ENCODE measurements around the gene SRGN. TPM values are rescaled to one million over a fixed set of nuclear protein-coding genes. Genes with fewer than 3 reads are reported as not detected.
A peak's percentile ranks its signal among the peaks of the same experiment; 100 is the strongest.

SRGN gene
- total and polyA plus RNA-seq, 10 of the 15 experiments (the other 5 are each of a cell fraction or from before 2014, with no cell fraction given): 382 to 2,414 (median 885) TPM

DNA sequence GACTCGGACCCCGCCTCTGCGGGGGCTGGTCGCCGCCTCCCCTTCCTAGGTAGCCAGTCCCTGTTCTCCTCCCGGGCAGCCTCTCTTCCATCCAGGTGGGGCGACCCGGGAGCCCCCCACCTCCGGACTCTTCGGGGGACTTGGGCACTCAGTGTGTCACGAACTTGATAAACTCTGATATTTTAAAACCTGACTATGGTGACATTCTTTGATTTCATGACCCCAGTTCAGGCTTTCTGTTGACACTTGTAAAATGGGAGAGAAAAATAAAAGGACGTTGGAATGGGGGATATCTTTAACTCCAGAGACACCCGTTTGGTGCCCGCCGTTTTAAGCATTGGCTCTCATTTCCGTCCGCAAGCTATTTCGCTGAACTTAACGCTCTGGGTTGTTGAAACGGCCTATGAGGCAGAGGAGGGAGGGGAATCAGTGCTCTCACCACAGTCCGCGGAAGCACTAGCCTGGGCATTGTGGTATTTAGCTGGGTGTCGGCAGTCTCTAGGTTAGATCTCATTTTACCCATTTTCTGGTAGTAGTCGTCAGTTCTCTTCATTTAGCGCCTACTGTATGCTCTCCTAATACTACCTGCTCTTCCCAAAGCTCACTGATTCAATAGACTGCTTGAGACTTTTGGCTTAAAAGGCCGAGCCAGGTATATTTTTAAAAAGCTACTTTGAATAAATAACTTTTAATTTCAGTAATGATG, 36.8 kb downstream of the SRGN start (continued):
- TF ChIP-seq, protein P1, sequence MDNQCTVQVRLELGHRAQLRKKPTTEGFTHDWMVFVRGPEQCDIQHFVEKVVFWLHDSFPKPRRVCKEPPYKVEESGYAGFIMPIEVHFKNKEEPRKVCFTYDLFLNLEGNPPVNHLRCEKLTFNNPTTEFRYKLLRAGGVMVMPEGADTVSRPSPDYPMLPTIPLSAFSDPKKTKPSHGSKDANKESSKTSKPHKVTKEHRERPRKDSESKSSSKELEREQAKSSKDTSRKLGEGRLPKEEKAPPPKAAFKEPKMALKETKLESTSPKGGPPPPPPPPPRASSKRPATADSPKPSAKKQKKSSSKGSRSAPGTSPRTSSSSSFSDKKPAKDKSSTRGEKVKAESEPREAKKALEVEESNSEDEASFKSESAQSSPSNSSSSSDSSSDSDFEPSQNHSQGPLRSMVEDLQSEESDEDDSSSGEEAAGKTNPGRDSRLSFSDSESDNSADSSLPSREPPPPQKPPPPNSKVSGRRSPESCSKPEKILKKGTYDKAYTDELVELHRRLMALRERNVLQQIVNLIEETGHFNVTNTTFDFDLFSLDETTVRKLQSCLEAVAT (IDR thresholded peaks at IDR 0.05): peak; percentile 88
- TF ChIP-seq IKZF2 (IDR thresholded peaks at IDR 0.05): 0 out of 4 replicates have a peak, but pooled peaks of 1 of the 2 experiments have one; percentile 8

DNA sequence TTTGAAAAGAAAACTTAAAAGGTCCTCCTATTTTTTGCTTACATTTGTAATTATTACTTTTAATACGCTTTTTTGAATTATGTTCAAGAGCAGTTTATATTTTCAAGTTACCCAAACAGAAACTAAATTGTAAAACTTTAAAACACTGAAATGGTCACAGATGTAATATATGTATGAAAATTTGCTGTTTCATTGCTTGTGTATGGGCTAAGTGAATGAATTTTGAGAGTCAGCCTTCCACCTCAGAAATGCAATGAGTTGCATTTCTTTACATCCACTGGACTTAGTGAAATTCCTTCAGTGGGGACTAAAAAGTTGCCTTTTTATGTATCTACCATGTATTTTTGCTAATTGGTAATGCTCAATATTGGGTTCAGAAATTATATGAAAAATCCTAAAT, 37.7 kb downstream of the SRGN start:
- ChIA-PET POLR2A (interaction anchor here (0.6 to 1.8 kb wide), 9 partner anchors 12 to 598 kb away, joined by 3 to 8 read pairs (median 4); no protein-coding TSS in a partner anchor), RAD21 (ENCODE audit: unreplicated experiment) (interaction anchor here (0.6 to 1.6 kb wide), 9 partner anchors 12 to 120 kb away, joined by 3 to 8 read pairs (median 3); no protein-coding TSS in a partner anchor), SMC1A (ENCODE audit: uncharacterized antibody, unreplicated experiment) (interaction anchor here (1.1 to 2.2 kb wide), 11 partner anchors 10 to 267 kb away, joined by 3 to 20 read pairs (median 5); partner anchors contain the start of gene SRGN), CTCF (interaction anchor here (0.6 to 2.6 kb wide), 6 partner anchors 9 to 170 kb away, joined by 3 to 21 read pairs (median 5); partner anchors contain the start of gene DDX21)
- Histone ChIP-seq H3K4me1 (ENCODE audit: control insufficient read depth, insufficient read depth, low read length) (peaks cover 4% of the 10 kb centered on the region; the same call in 1 of the 2 replicates), H2AFZ (ENCODE audit: control insufficient read depth, low read depth, low read length) (no peak overlapping the region), H3K27me3 (replicated peaks in 1 of 2; ENCODE audit: control insufficient read depth in 2 of 2, insufficient read depth in 2 of 2, low read length in 1 of 2) (no peaks in the 10 kb centered on the region), H4K20me1 (ENCODE audit: control insufficient read depth, insufficient read depth) (no peaks in the 10 kb centered on the region), H3K36me3 (ENCODE audit: control insufficient read depth in 2 of 2, insufficient read depth in 2 of 2, low read length in 1 of 2) (no peaks in the 10 kb centered on the region), H3K27ac (ENCODE audit: control insufficient read depth, insufficient read depth) (no peak overlapping the region), H3K4me2 (ENCODE audit: control insufficient read depth, insufficient read depth) (peak overlapping the region; percentile 90), H3K9me3 (replicated peaks; ENCODE audit: control insufficient read depth, insufficient read depth, low read length) (no peaks in the 10 kb centered on the region), H3K79me2 (ENCODE audit: control insufficient read depth, insufficient read depth, low read length) (peaks cover 59% of the 10 kb centered on the region), H3K9ac (ENCODE audit: control insufficient read depth, insufficient read depth, low read length) (no peak overlapping the region), H3K4me3 (peak overlapping the region; percentile 88; the same call in 1 of the 2 replicates)
- no TSS peak for BruUV-seq (replicated peaks)
- FAIRE-seq (no peak), ATAC-seq (no peak), DNase-seq (ENCODE audit: low read depth, low spot score) (no peak)
- intact Hi-C loops (cut with micrococcal nuclease; ENCODE audit: unreplicated experiment) (loop anchor here (10.0 kb wide), 1 partner anchor 99 kb away; the partner anchor contains the start of gene HKDC1), in situ Hi-C loops (cut with MboI) (no loop called here)
- 100% methylated on average over 1 of the region's 1 CpG for WGBS (ENCODE audit: insufficient coverage, insufficient replicate concordance, low lambda C conversion rate, missing lambda C conversion rate)
- no peak for TF ChIP-seq RUNX3 (IDR thresholded peaks at IDR 0.05; ENCODE audit: low read length)
- TF ChIP-seq POU2F2 (IDR thresholded peaks at IDR 0.05; ENCODE audit: borderline replicate concordance, low read depth, low read length): no peak
- TF ChIP-seq BHLHE40 (IDR thresholded peaks at IDR 0.05; ENCODE audit: borderline replicate concordance in 1 of 2, low read depth in 2 of 2, low read length in 1 of 2): no peak
- no peak for TF ChIP-seq POLR2A (IDR thresholded peaks at IDR 0.05; ENCODE audit: low read depth, low read length)
- no peak for TF ChIP-seq FOXK2 (IDR thresholded peaks at IDR 0.05)

Measured in GM12878 (cell line).